ENCODE measurements around the gene MST1.

MST1 gene

GRCh38 chr3:49654955-49655556, 34.2 kb downstream of the MST1 start:
- DNase-seq, result no peak

- no peak for DNase-seq
Measured at GRCh38 chr3:49654176-49654825, 35.0 kb downstream of the MST1 start.

- DNase-seq, result no peak
Measured at GRCh38 chr3:49653621-49654020, 35.7 kb downstream of the MST1 start.

DNA sequence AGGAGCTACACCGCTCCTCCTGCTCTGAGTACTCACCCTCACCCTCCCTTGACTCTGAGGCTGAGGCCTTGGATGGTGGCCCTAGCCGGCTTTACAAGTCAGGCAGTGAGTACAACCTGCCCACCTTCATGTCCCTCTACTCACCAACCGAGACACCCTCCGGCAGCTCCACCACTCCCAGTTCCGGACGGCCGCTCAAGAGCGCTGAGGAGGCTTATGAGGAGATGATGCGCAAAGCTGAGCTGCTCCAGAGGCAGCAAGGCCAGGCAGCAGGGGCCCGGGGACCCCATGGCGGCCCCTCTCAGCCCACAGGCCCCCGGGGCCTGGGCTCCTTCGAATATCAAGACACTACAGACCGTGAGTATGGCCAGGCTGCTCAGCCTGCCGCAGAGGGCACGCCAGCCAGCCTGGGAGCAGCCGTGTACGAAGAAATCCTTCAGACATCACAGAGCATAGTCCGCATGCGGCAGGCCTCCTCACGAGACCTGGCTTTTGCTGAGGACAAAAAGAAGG, 36.3 kb downstream of the MST1 start:
- no peak for DNase-seq

GRCh38 chr3:49652218-49652902, 36.9 kb downstream of the MST1 start:
- no peak for DNase-seq

DNA sequence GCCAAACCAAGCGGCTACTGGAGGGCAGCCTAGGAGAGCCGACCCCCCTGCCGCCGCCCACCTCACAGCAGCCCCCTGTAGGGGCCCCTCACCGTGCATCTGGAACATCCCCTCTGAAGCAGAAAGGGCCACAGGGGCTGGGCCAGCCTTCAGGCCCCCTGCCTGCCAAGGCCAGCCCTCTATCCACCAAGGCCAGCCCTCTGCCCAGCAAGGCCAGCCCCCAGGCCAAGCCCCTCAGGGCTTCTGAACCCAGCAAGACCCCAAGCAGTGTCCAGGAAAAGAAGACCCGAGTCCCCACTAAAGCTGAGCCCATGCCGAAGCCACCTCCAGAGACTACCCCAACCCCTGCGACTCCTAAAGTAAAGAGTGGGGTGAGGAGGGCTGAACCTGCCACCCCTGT, 38.6 kb downstream of the MST1 start:
- no peak for DNase-seq

GRCh38 chr3:49650177-49650576, 39.1 kb downstream of the MST1 start:
- no peak for DNase-seq

DNA sequence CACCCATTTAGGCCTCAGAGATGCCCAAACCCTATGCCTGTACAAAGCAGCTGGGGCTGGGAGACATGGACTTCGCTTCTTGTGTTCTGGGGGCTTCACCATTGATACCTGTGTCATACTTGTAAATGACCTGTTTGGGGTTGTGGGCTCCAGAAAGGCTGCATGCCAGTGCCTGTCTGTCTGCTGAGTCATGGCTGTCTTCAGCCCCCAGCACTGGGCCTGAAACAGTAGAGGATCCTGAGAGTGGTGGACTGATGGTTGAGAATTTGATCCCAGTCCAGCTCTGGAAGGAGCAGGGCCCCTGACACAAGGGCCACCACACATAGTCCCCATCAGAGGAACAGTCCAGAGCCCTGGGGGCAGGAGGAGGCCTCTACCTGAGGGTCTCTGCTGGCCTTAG, 39.7 kb downstream of the MST1 start:
- no peak for DNase-seq

- no peak for DNase-seq
Measured at GRCh38 chr3:49648354-49649019, 40.8 kb downstream of the MST1 start.

GRCh38 chr3:49647741-49648140, 41.5 kb downstream of the MST1 start:
- DNase-seq, result no peak

DNA sequence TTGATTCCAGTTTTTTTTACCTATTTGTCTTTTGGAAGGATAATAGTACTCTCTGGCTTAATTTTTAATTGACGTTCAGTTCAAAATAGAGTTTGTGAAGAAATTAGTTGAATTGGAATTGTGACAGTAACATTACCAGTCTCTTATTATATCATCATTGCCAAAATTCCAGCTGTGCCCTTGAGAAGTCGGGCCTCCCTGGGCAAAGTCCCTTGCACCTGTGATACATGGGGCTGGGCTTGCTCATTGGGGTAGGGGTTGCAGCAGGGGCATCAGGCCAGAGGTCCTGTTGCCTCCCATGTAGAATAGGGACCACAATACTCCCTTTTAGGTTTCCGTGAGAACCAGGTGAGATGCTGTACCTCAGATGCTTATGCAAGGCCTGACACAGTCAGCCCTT, 43.0 kb downstream of the MST1 start:
- DNase-seq, result no peak

DNA sequence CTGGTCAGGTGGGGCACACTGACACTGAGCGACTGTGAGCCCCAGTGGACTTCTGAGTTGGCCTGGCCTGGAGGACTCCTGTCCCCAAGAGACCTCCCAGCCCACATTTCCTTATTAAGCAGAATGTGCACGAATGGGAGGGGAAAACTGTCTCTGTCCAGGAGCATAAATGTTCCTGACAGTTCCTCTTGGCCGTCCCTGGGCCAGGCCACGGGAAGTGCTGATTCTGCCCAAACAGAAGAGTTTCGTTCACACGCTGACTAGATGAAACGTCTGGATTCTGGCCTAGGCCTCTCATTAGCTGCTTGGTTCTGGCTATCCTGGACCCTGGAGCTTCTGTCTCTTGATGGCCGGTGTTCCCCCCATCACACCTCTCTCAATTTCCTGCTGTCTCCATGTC, 44.6 kb downstream of the MST1 start:
- DNase-seq, result no peak

- DNase-seq, result no peak
Measured at GRCh38 chr3:49642708-49643145, 46.5 kb downstream of the MST1 start.

GRCh38 chr3:49641921-49642707, 47.2 kb downstream of the MST1 start:
- no peak for DNase-seq

- DNase-seq, result no peak
Measured at GRCh38 chr3:49641292-49641691, 48.0 kb downstream of the MST1 start.

DNA sequence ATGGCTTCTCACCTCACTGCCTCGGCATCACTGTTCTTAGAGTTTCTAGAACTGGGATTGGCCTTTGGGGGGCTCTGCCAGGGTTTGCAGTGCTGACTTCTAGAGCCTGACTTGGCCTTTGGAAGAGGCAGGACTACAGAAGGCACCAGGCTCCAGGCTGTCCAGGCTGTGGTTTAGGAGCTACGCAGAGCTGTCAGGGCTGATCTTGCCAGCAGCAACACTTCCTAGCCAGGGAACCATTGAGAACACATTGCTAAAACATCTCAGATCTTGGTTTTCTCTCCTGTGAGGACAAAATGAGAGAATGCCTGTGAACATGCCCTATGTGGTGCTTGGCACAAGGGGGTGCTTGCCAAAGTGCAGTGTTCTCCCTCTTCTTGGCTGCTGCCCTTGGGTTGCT, 49.7 kb downstream of the MST1 start:
- DNase-seq, result no peak

GRCh38 chr3:49638445-49638844, 50.8 kb downstream of the MST1 start:
- no peak for DNase-seq

DNA sequence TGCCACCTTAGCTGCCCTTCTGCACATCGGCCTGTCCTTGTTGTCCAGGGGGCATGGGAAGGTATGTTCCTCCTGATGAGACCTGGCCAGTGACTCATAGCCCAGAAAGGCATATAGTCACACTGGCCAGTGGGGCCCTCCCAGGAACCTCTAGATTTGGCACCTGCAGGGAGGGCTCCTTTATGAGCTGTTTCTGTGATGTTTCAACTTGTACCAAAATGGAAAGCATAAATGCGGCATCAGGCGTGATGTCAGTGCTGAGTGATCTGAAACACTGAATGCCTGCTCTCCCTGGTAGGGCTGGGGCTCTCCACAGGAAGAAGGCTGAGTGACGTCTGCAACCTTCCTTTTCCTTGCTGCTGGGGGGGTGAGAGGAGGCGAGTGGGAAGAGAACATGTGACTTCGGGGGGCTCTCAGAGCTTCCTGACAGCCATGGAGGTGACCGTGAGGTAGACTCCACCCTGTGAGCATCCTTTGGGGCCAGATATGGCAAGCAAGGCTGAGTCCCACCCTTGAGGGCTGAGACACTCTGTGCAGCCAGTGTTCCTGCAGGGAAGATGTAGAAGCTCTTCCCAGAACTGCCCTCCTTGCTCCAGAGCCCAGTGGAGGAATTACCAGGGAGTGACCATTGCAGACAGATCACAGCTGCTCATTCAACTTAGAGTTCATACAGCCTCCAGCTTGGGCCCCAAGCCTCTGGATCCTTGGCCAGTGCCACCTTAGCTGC, 52.2 kb downstream of the MST1 start:
- DNase-seq, result no peak

- no peak for DNase-seq
Measured at GRCh38 chr3:49634736-49635135, 54.5 kb downstream of the MST1 start.

Data from NCI-H526 (cell line).